RWPE1 (cell line): ENCODE results near the gene TRAK1.
A peak's percentile ranks its signal among the peaks of the same experiment; 100 is the strongest.

Source experiments
- CTCF ChIA-PET: fragments of 350-600 bp; sonication (Branson Sonifier 250); formaldehyde crosslinking; extraction: SDS; loops from one replicate; lab custom pipeline; 2021; lab: Yijun Ruan, JAX
- POLR2A ChIA-PET: fragments of 400-600 bp; formaldehyde crosslinking; extraction: SDS; loops from one replicate; lab custom pipeline; 2020; ENCODE audit warnings: antibody characterized with exemption; ENCODE audit not compliant: low non-redundant PET; lab: Yijun Ruan, JAX
- DNase-seq: peaks from one replicate; pipeline ENCODE4 v3.0.0; 2012; ENCODE audit warnings: low spot score
- H3K27ac ChIP-seq: fragments of 450-650 bp; 2 replicates; pipeline ENCODE4 v1.5.1; 2017
- CTCF ChIP-seq: fragments of 450-650 bp; conservative IDR thresholded peaks from 2 replicates; pipeline ENCODE4 v1.5.1; 2017; ENCODE audit warnings: low read depth, mild to moderate bottlenecking

Gene TRAK1

GRCh38 chr3:42230860-42231259 lies 139.7 kb downstream of the TRAK1 start:
- TF ChIP-seq CTCF = no peak
- DNase-seq = no peak
- ChIA-PET POLR2A (no interaction called here), CTCF (no interaction called here)
- H3K27ac ChIP-seq = no peak overlapping the region

DNA sequence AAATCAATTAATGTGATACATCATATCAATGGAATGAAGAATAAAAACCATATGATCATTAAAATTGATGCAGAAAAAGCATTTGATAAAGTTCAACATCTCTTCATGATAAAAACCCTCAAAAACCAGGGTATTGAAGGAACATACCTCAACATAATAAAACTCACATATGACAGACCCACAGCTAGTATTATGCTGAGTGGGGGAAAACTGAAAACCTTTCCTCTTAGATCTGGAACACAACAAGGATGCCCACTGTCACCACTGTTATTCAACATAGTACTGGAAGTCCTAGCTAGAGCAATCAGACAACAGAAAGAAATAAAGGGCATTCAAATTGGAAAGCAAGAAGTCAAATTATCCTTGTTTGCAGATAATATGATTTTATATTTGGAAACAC lies 144.4 kb downstream of the TRAK1 start:
- no peak for TF ChIP-seq CTCF
- no peak overlapping the region for H3K27ac ChIP-seq
- ChIA-PET POLR2A (no interaction called here), CTCF (interaction anchor here (0.6 kb wide), 1 partner anchor 340 kb away, joined by 4 read pairs; no protein-coding TSS in a partner anchor)
- no peak for DNase-seq

- ChIA-PET CTCF (interaction anchor here (0.6 kb wide), 1 partner anchor 101 kb away, joined by 3 read pairs; no protein-coding TSS in a partner anchor), POLR2A (no interaction called here)
- DNase-seq = no peak
- no peak overlapping the region for H3K27ac ChIP-seq
- no peak for TF ChIP-seq CTCF
These were observed 145.5 kb downstream of the TRAK1 start for GRCh38 chr3:42236611-42237010.

GRCh38 chr3:42246091-42246490 lies 154.9 kb downstream of the TRAK1 start:
- TF ChIP-seq CTCF = no peak
- DNase-seq = no peak
- no peak overlapping the region for H3K27ac ChIP-seq
- CTCF ChIA-PET = interaction anchor here (2.1 kb wide), 1 partner anchor 197 kb away, joined by 12 read pairs; no protein-coding TSS in a partner anchor
- POLR2A ChIA-PET = no interaction called here

DNA sequence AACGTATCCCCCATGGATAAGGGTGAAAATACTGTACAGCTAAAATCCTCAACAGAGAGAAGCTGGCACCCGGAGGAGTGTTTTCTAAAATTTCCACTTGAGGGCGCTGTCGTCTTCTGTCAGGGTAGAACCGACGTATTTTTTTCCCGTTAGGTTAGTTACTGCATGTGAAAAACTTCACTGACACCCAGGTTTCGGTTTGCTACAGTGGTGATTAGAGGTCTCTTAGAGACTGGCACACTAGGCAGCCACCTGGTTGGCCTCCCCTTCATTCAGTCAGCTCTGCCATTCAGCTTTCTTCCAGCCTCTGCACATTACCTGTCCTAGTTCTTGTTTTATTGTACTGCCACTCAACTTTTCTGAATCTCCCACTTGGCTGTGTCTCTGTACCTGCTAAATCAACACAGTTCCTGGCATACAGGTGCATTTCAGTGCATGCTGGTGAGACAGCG lies 156.4 kb downstream of the TRAK1 start:
- ChIA-PET POLR2A (no interaction called here), CTCF (interaction anchor here (0.8 to 2.1 kb wide), 6 partner anchors 26 to 300 kb away, joined by 3 to 12 read pairs (median 4); no protein-coding TSS in a partner anchor)
- peak; percentile 45 for DNase-seq
- TF ChIP-seq CTCF = peak; percentile 74
- no peak overlapping the region for H3K27ac ChIP-seq

DNA sequence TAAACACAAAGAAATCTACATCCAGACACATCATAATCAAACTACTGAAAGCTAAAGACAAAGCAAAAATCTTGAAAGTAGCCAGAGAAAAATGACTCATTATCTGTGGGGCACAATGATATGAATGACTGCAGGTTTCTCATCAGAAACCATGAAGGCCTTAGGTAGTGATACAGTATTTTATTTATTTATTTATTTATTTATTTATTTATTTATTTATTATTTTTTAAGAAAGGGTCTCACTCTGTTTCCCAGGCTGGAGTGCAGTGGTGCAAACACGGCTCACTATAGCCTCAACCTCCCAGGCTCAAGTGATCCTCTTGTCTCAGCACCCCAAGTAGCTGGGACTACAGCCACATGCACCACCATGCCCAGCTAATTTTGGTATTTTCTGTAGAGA lies 159.6 kb downstream of the TRAK1 start:
- no peak for DNase-seq
- CTCF ChIA-PET = no interaction called here
- POLR2A ChIA-PET = no interaction called here
- no peak for TF ChIP-seq CTCF
- no peak overlapping the region for H3K27ac ChIP-seq
